Activated naive CD4-positive, alpha-beta T cell treated with anti-CD3 and anti-CD28 coated beads, Interleukin-2, amount 10 ng/mL, durations not matched to agents 7 days and 5 days (primary cell): ENCODE results near the gene PPFIA4.
A peak's percentile ranks its signal among the peaks of the same experiment; 100 is the strongest.

ENCODE experiments used
- CTCF ChIA-PET: fragments of 350-600 bp; sonication (Branson Sonifier 250); formaldehyde crosslinking; loops from one replicate; lab custom pipeline; 2021; ENCODE audit warnings: antibody characterized with exemption; lab: Charles Lee
- DNase-seq: peaks from one replicate; pipeline ENCODE4 v3.0.0-alpha.2; 2020
- H3K27ac Mint-ChIP-seq: one replicate; pipeline ENCODE4 v1.8.0; 2021; ENCODE audit warnings: mild to moderate bottlenecking, moderate library complexity, mixed read lengths
- H3K27me3 Mint-ChIP-seq: one replicate; pipeline ENCODE4 v1.8.0; 2021; ENCODE audit warnings: mild to moderate bottlenecking, mixed read lengths
- H3K36me3 Mint-ChIP-seq: one replicate; pipeline ENCODE4 v1.8.0; 2021; ENCODE audit warnings: mixed read lengths
- H3K4me1 Mint-ChIP-seq: one replicate; pipeline ENCODE4 v1.8.0; 2021; ENCODE audit warnings: mixed read lengths
- H3K4me3 Mint-ChIP-seq: one replicate; pipeline ENCODE4 v1.8.0; 2021; ENCODE audit warnings: mild to moderate bottlenecking, moderate library complexity, mixed read lengths
- H3K9me3 Mint-ChIP-seq: one replicate; pipeline ENCODE4 v1.8.0; 2021; ENCODE audit warnings: mixed read lengths

The PPFIA4 gene

GRCh38 chr1:203049077-203049476 is 22.8 kb downstream of the PPFIA4 start:
- no peaks in the 10 kb centered on the region for H3K9me3 Mint-ChIP-seq
- CTCF ChIA-PET, result interaction anchor here (0.6 to 1.9 kb wide), 2 partner anchors 9 to 117 kb away, joined by 3 to 6 read pairs; no protein-coding TSS in a partner anchor
- peaks cover 8% of the 10 kb centered on the region for H3K36me3 Mint-ChIP-seq
- no peak overlapping the region for H3K4me3 Mint-ChIP-seq
- no peak overlapping the region for H3K27ac Mint-ChIP-seq
- H3K4me1 Mint-ChIP-seq, result no peaks in the 10 kb centered on the region
- peaks cover 9% of the 10 kb centered on the region for H3K27me3 Mint-ChIP-seq
- no peak for DNase-seq

DNA sequence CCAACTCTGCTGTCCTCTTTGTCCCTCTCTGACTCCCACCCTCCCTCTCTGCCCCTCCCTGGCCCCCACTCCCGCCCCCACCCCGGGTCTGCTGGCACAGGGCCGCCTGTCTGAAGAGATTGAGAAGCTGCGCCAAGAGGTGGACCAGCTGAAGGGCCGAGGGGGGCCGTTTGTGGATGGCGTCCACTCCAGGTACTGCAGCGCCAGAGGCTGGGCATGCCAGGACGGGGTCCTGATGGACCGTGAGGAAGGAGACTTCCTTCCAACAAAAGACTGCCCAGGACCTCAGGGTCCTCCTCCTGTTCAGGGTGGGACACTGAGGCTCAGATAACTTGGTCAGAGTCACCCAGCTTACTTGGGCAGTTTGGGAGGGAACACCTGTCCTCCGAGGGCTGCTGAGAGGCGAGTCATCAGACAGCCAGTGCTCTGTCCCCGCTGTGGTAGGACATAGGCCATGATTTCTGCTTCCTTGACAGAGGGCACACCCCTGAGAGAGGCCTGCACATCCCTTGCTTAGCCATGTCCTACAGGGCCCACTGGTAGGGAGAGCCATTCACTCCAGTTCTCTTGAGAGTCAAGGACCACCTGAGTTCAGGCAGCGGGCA is 23.4 kb downstream of the PPFIA4 start:
- CTCF ChIA-PET, result interaction anchor here (0.6 to 1.5 kb wide), 2 partner anchors 10 to 117 kb away, joined by 3 read pairs; no protein-coding TSS in a partner anchor
- H3K36me3 Mint-ChIP-seq, result peaks cover 8% of the 10 kb centered on the region
- H3K4me1 Mint-ChIP-seq, result no peaks in the 10 kb centered on the region
- no peak overlapping the region for H3K4me3 Mint-ChIP-seq
- DNase-seq, result no peak
- H3K27me3 Mint-ChIP-seq, result peaks cover 9% of the 10 kb centered on the region
- no peaks in the 10 kb centered on the region for H3K9me3 Mint-ChIP-seq
- no peak overlapping the region for H3K27ac Mint-ChIP-seq

DNA sequence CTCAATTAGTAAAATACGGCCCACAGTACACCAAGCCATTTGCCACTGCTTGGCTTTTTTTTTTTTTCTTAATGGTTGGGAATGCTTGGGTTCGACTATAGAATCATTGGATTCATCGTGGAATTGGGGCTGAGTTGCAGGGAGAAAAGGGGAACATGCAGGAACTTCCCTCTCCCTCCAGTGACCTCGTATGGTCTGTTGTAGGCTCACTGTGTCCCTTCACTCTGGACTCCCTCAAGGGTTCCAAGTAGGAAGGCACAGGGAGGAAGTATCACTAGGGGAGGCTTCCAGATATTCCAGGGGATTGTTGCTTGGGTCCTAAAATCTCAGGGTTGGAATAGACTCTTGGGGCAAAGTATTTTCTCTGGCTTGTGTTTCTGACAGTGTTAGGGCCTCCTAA is 24.5 kb downstream of the PPFIA4 start:
- DNase-seq, result no peak
- no peak overlapping the region for H3K4me3 Mint-ChIP-seq
- no peaks in the 10 kb centered on the region for H3K4me1 Mint-ChIP-seq
- H3K27ac Mint-ChIP-seq, result no peak overlapping the region
- H3K27me3 Mint-ChIP-seq, result peaks cover 11% of the 10 kb centered on the region
- no peaks in the 10 kb centered on the region for H3K9me3 Mint-ChIP-seq
- H3K36me3 Mint-ChIP-seq, result peaks cover 11% of the 10 kb centered on the region
- CTCF ChIA-PET, result interaction anchor here (1.5 kb wide), 1 partner anchor 11 kb away, joined by 3 read pairs; no protein-coding TSS in a partner anchor

- H3K36me3 Mint-ChIP-seq, result peaks cover 14% of the 10 kb centered on the region
- no peak for DNase-seq
Observed at GRCh38 chr1:203051841-203052324, 25.6 kb downstream of the PPFIA4 start.

DNA sequence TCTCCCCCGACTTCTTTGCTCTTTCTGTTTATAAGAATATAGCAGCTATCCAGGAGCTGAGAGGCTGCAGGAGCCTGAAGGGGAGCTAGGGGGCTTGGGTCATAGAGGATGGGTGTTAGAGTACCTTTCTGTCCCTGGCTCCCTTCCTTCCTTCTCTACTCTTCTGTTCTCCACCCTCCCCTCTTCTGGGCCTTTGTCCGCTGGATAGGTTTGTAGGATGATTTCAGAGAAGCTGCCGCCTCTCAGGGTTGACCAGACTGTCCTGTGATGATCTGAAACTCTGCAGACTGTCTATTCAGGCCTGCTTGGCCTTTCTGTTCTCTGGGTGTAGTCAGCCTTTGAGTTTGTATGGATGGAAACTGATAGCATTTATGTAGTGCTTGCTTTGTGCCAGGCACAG is 26.3 kb downstream of the PPFIA4 start:
- Mint-ChIP-seq H3K4me1 (no peaks in the 10 kb centered on the region), H3K36me3 (peaks cover 16% of the 10 kb centered on the region), H3K9me3 (no peaks in the 10 kb centered on the region), H3K27me3 (peaks cover 13% of the 10 kb centered on the region), H3K27ac (no peak overlapping the region), H3K4me3 (no peak overlapping the region)
- CTCF ChIA-PET, result interaction anchor here (2.1 kb wide), 1 partner anchor 13 kb away, joined by 15 read pairs; no protein-coding TSS in a partner anchor
- DNase-seq, result no peak

More at GRCh38 chr1:203051841-203052324, 25.6 kb downstream of the PPFIA4 start:
- Mint-ChIP-seq H3K27me3 (peaks cover 13% of the 10 kb centered on the region), H3K4me1 (no peaks in the 10 kb centered on the region), H3K9me3 (no peaks in the 10 kb centered on the region), H3K4me3 (no peak overlapping the region), H3K27ac (no peak overlapping the region)
- CTCF ChIA-PET, result interaction anchor here (2.1 kb wide), 1 partner anchor 12 kb away, joined by 15 read pairs; no protein-coding TSS in a partner anchor

DNA sequence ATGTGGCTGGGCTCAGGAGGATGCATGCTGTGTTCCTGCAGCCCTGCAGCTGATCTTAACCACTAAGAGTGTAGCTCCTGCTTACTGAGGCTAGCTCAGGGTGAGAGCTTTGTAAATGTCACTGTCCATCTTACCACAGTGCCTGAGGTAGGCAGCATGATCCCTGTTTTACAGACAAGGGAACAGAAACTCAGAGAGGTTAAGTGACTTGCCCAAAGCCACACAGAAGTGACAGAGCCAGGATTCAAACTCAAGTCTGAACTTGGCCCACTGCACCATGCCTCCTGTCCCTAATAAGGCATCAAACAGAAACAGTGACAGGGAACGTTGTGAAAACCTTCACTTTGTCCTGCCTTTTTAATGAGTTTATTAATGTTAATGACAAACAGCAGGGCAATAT is 27.9 kb downstream of the PPFIA4 start:
- H3K36me3 Mint-ChIP-seq, result peaks cover 15% of the 10 kb centered on the region
- CTCF ChIA-PET, result interaction anchor here (0.6 to 6.5 kb wide), 3 partner anchors 14 to 388 kb away, joined by 3 to 44 read pairs (median 4); no protein-coding TSS in a partner anchor
- peaks cover 13% of the 10 kb centered on the region for H3K27me3 Mint-ChIP-seq
- no peaks in the 10 kb centered on the region for H3K4me1 Mint-ChIP-seq
- no peak overlapping the region for H3K4me3 Mint-ChIP-seq
- no peak for DNase-seq
- no peaks in the 10 kb centered on the region for H3K9me3 Mint-ChIP-seq
- no peak overlapping the region for H3K27ac Mint-ChIP-seq

GRCh38 chr1:203054642-203055041 is 28.4 kb downstream of the PPFIA4 start:
- H3K9me3 Mint-ChIP-seq, result no peaks in the 10 kb centered on the region
- H3K4me3 Mint-ChIP-seq, result no peak overlapping the region
- peaks cover 17% of the 10 kb centered on the region for H3K36me3 Mint-ChIP-seq
- no peak overlapping the region for H3K27ac Mint-ChIP-seq
- H3K27me3 Mint-ChIP-seq, result peaks cover 13% of the 10 kb centered on the region
- no peaks in the 10 kb centered on the region for H3K4me1 Mint-ChIP-seq
- CTCF ChIA-PET, result interaction anchor here (0.6 to 6.5 kb wide), 3 partner anchors 14 to 387 kb away, joined by 3 to 44 read pairs (median 4); no protein-coding TSS in a partner anchor
- DNase-seq, result no peak

GRCh38 chr1:203055161-203055799 is 29.0 kb downstream of the PPFIA4 start:
- H3K27me3 Mint-ChIP-seq, result peaks cover 13% of the 10 kb centered on the region
- H3K4me3 Mint-ChIP-seq, result no peak overlapping the region
- H3K27ac Mint-ChIP-seq, result no peak overlapping the region
- no peaks in the 10 kb centered on the region for H3K9me3 Mint-ChIP-seq
- no peak for DNase-seq
- peaks cover 17% of the 10 kb centered on the region for H3K36me3 Mint-ChIP-seq
- CTCF ChIA-PET, result interaction anchor here (0.8 to 6.5 kb wide), 3 partner anchors 10 to 68 kb away, joined by 3 to 44 read pairs (median 4); no protein-coding TSS in a partner anchor
- no peaks in the 10 kb centered on the region for H3K4me1 Mint-ChIP-seq

- Mint-ChIP-seq H3K27ac (no peak overlapping the region), H3K27me3 (peaks cover 10% of the 10 kb centered on the region), H3K9me3 (no peaks in the 10 kb centered on the region), H3K4me1 (no peaks in the 10 kb centered on the region), H3K36me3 (peaks cover 17% of the 10 kb centered on the region), H3K4me3 (no peak overlapping the region)
- no peak for DNase-seq
- CTCF ChIA-PET, result interaction anchor here (0.8 to 6.5 kb wide), 2 partner anchors 9 to 16 kb away, joined by 3 to 44 read pairs; no protein-coding TSS in a partner anchor
Observed at GRCh38 chr1:203056012-203056411, 29.7 kb downstream of the PPFIA4 start.

DNA sequence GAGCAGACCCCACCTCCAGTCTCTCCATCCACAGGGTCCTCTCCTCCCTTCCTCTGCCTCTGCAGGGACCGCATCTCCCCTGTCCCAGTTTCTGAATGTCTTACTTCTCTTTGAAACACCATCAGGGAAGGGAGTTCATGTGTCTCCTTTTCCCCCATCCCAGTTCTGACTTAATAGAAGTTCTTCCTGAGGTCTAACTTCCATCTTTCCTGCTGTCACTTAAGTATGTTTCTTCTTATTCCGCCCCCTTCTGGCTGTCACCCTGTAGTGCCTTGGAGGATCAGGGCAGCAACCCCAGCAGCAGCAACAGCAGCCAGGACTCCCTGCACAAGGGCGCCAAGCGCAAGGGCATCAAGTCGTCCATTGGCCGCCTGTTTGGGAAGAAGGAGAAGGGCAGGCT is 30.2 kb downstream of the PPFIA4 start:
- CTCF ChIA-PET, result interaction anchor here (1.2 to 6.5 kb wide), 2 partner anchors 9 to 16 kb away, joined by 5 to 44 read pairs; no protein-coding TSS in a partner anchor
- no peak for DNase-seq
- Mint-ChIP-seq H3K36me3 (peaks cover 17% of the 10 kb centered on the region), H3K4me3 (no peak overlapping the region), H3K4me1 (no peaks in the 10 kb centered on the region), H3K27me3 (peaks cover 5% of the 10 kb centered on the region), H3K27ac (no peak overlapping the region), H3K9me3 (no peaks in the 10 kb centered on the region)

GRCh38 chr1:203057911-203058675 is 31.8 kb downstream of the PPFIA4 start:
- no peaks in the 10 kb centered on the region for H3K9me3 Mint-ChIP-seq
- DNase-seq, result no peak
- no peak overlapping the region for H3K27ac Mint-ChIP-seq
- peaks cover 17% of the 10 kb centered on the region for H3K36me3 Mint-ChIP-seq
- peaks cover 3% of the 10 kb centered on the region for H3K27me3 Mint-ChIP-seq
- CTCF ChIA-PET, result interaction anchor here (1.2 to 6.5 kb wide), 3 partner anchors 8 to 18 kb away, joined by 4 to 44 read pairs (median 5); no protein-coding TSS in a partner anchor
- H3K4me1 Mint-ChIP-seq, result no peaks in the 10 kb centered on the region
- no peak overlapping the region for H3K4me3 Mint-ChIP-seq

DNA sequence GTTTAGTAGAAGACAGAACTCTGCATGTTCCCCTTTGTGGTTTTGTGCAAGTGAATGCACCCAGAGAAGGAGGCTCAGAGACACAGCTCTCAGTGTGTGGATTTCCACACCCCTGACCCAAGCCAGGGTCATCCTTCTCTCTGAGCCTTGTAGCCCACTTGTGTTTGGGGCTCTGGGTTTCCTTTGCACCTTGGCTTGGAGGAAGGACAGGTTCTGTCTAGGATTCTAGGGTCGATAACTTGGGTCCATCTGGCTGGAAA is 32.3 kb downstream of the PPFIA4 start:
- H3K4me3 Mint-ChIP-seq, result no peak overlapping the region
- H3K4me1 Mint-ChIP-seq, result no peaks in the 10 kb centered on the region
- no peak overlapping the region for H3K27ac Mint-ChIP-seq
- H3K9me3 Mint-ChIP-seq, result no peaks in the 10 kb centered on the region
- CTCF ChIA-PET, result interaction anchor here (6.5 kb wide), 1 partner anchor 18 kb away, joined by 44 read pairs; no protein-coding TSS in a partner anchor
- DNase-seq, result no peak
- peaks cover 3% of the 10 kb centered on the region for H3K27me3 Mint-ChIP-seq
- peaks cover 17% of the 10 kb centered on the region for H3K36me3 Mint-ChIP-seq

DNA sequence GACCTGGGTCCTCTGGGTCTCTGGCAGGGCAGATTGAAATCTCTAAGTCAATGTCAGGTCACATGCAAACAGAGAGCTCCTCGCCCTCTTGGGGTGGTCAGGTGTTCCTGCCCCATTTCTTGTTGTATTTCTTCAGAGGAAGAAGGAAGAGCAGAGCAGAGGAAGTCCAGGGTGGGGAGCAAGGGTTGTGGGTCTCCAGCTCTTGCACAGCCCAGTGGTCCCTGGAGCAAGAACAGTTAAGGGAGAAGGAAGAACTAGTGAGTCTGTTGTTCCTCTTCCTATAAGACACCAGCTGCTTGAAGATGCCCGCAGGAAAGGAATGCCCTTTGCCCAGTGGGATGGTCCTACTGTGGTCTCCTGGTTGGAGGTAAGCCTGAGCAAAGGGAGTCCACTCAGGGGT is 33.2 kb downstream of the PPFIA4 start:
- Mint-ChIP-seq H3K9me3 (no peaks in the 10 kb centered on the region), H3K36me3 (peaks cover 17% of the 10 kb centered on the region), H3K27ac (no peak overlapping the region), H3K4me1 (no peaks in the 10 kb centered on the region), H3K27me3 (peaks cover 3% of the 10 kb centered on the region), H3K4me3 (no peak overlapping the region)
- DNase-seq, result no peak
- CTCF ChIA-PET, result interaction anchor here (6.5 kb wide), 1 partner anchor 19 kb away, joined by 44 read pairs; no protein-coding TSS in a partner anchor

DNA sequence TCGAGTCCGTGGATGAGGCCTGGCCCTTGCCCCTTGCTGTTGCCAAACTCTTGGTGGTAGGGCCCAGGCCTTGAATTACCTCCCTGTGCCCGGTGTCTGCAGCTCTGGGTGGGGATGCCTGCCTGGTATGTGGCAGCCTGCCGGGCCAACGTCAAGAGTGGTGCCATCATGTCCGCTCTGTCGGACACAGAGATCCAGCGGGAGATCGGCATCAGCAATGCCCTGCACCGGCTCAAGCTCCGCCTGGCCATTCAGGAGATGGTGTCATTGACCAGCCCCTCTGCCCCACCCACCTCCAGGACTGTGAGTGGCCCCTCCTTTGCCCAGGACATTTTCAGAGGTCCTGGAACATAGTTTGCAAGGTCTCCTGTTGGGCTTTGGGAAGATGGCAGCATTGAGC is 33.8 kb downstream of the PPFIA4 start:
- peaks cover 3% of the 10 kb centered on the region for H3K27me3 Mint-ChIP-seq
- H3K36me3 Mint-ChIP-seq, result peaks cover 16% of the 10 kb centered on the region
- peak overlapping the region; percentile 30 for H3K27ac Mint-ChIP-seq
- H3K4me1 Mint-ChIP-seq, result no peaks in the 10 kb centered on the region
- CTCF ChIA-PET, result interaction anchor here (6.5 kb wide), 1 partner anchor 20 kb away, joined by 44 read pairs; no protein-coding TSS in a partner anchor
- no peak overlapping the region for H3K4me3 Mint-ChIP-seq
- H3K9me3 Mint-ChIP-seq, result no peaks in the 10 kb centered on the region
- DNase-seq, result no peak
